ENCODE data around the gene UPF3A. TPM values are rescaled to one million over a fixed set of nuclear protein-coding genes. Genes with fewer than 3 reads are reported as not detected.

The UPF3A gene, protein sequence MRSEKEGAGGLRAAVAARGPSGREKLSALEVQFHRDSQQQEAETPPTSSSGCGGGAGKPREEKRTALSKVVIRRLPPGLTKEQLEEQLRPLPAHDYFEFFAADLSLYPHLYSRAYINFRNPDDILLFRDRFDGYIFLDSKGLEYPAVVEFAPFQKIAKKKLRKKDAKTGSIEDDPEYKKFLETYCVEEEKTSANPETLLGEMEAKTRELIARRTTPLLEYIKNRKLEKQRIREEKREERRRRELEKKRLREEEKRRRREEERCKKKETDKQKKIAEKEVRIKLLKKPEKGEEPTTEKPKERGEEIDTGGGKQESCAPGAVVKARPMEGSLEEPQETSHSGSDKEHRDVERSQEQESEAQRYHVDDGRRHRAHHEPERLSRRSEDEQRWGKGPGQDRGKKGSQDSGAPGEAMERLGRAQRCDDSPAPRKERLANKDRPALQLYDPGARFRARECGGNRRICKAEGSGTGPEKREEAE
- 15.8 and 26.7 TPM in 2 replicates for total RNA-seq

DNA sequence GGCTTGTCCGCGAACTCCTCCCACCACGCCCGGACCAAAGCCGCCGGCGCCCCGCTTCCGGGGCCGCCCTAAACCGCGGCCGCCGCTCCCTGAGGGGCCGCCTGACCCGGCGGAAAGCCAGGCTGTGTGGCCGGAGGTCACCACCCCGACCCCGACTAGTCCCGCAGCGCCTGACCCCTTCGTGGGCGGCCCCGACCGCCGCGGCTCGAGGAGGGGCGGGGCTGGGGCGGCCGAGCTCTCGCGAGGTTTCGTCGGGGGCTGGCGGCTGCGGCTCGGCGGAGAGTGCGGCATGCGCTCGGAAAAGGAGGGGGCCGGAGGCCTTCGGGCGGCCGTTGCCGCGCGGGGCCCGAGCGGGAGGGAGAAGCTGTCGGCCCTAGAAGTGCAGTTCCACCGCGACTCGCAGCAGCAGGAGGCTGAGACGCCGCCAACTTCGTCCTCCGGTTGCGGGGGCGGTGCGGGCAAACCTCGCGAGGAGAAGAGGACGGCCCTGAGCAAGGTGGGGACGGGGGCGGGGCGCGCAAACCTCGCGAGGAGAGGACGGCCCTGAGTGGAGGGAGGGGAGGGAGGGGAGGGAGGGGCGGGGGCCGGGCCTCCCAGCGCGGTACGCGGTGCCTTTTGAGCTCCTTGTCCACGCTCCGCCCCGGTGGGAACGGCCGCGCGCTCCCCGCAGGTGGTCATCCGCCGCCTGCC, at the start of gene UPF3A:
TSS of gene UPF3A (plus strand) at position 251 of the 690 bp plus-strand sequence. CDS start at position 290, 39 bp downstream.

DNA sequence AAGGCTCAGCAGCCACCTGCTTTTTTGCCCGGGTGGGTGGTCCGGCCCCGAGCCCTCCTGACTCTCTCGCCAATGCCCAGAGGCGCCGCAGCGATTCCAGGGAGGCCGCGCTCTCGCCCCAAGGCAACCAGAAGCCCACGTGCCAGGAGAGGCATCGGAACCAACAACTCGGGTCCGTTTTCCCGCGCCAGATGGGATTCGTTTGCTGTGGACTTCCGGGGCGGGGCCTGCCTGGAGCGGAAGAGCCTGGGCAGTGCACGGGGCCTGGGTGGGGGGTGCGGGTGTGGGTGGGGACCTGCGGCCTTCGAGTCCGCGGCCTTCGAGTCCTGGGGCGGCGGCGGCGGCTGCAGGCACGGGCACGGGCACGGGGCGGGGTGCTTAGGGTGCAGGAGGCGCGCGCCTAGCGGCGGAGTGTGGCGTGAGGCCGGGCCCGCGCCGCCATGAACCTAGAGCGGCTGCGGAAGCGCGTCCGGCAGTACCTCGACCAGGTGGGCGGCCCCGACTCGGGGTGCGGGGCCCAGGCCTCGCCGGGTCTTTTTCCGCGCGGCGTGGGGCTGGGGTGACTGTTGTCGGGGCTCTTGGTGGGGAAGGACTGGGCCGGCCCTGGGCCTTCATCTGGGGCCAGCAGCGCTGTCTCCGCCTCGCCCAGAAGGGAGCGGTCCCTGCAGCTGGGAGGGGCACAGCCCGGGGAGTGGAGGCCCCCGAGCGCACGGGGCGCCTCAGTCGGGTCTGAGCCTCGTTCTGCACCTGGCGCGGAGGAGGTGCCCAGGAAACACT, 46.6 kb upstream of the UPF3A start, which contains the start of gene CDC16:
TSS of gene CDC16 (plus strand) at position 253 of the 777 bp plus-strand sequence. CDS start at position 441, 188 bp downstream.

DNA sequence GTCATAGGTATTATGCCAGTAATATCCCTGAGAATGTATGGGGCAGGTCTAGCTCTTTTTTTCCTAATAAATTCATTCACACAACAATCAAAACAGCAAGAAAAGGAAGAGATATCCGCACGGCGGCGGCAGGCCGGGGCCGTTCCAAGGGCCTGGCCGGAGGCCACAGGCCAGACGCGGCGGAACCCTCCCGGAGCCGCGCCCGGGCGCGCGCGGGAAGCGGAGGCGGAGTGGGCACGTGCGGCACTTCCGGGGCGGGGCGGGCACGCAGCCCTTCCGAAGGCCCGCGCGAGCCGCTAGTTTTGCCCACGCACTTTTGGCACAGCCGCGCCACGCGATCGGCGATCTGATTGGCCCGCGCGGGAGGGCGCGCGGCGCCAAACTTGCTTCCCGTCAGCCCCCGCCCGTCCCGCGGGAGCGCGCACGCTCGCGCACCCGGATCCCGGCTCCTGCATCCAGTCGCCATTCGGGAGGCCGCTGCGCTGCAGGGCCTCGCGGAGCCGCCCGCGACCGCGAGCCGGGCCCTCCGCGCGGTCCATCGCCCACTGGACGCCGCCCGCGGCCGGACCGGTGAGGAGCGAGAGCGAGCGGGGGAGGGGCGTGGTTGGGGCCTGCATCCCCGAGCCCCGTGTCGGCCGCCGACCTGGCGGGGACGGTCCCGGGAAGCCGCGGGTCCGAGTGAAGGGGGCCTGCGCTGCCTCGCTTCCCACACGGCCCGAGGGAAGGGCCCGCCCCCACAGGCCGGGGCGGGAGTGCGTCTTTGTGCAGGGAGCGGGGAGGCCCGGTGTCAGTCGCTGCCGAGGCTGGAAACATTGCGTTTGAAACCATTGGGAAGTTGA, 32.9 kb downstream of the UPF3A start, which contains the start of gene CHAMP1:
TSS of gene CHAMP1 (plus strand) at position 430 of the 839 bp plus-strand sequence. CDS start 9,340 bp downstream, outside the sequence.

Other genes starting within 250 kb of the UPF3A start
- 25.2 and 26.2 TPM in 2 replicates for gene RASA3, start 149.0 kb upstream of the UPF3A start, total RNA-seq
- not detected in 2 replicates for gene CFAP97D2, start 102.3 kb upstream of the UPF3A start, total RNA-seq
- gene CDC16, start 46.7 kb upstream of the UPF3A start, total RNA-seq: 33.8 and 40.4 TPM in 2 replicates
- gene CHAMP1, start 32.9 kb downstream of the UPF3A start, total RNA-seq: 18.0 and 19.1 TPM in 2 replicates